GM19468 (cell line): Measurements from ENCODE around the gene ATF3.

Source experiments
- ATAC-seq: cut with Tn5 transposase; IDR thresholded peaks from one replicate; pipeline ENCODE4 v1.9.1; 2021; ENCODE audit warnings: mild to moderate bottlenecking, moderate library complexity, moderate number of reproducible peaks; ENCODE audit not compliant: unreplicated experiment; ENCODE audit errors: extremely low read depth

The ATF3 gene

GRCh38 chr1:212608392-212608958, at the start of gene ATF3:
Gene ATF3, plus strand, starts transcription at chr1:212608761. Its CDS starts 6,261 bp downstream, at chr1:212615022.
- ATAC-seq, result peak; percentile 71

- ATAC-seq, result no peak
These were observed 48.6 kb upstream of the ATF3 start for GRCh38 chr1:212559929-212560328.

- no peak for ATAC-seq
These were observed 47.6 kb upstream of the ATF3 start for GRCh38 chr1:212560933-212561460.

- ATAC-seq, result no peak
These were observed 47.0 kb upstream of the ATF3 start for GRCh38 chr1:212561501-212561931.

GRCh38 chr1:212562771-212563170, 45.8 kb upstream of the ATF3 start:
- ATAC-seq, result no peak

- ATAC-seq, result no peak
These were observed 43.5 kb upstream of the ATF3 start for GRCh38 chr1:212565079-212565478.

DNA sequence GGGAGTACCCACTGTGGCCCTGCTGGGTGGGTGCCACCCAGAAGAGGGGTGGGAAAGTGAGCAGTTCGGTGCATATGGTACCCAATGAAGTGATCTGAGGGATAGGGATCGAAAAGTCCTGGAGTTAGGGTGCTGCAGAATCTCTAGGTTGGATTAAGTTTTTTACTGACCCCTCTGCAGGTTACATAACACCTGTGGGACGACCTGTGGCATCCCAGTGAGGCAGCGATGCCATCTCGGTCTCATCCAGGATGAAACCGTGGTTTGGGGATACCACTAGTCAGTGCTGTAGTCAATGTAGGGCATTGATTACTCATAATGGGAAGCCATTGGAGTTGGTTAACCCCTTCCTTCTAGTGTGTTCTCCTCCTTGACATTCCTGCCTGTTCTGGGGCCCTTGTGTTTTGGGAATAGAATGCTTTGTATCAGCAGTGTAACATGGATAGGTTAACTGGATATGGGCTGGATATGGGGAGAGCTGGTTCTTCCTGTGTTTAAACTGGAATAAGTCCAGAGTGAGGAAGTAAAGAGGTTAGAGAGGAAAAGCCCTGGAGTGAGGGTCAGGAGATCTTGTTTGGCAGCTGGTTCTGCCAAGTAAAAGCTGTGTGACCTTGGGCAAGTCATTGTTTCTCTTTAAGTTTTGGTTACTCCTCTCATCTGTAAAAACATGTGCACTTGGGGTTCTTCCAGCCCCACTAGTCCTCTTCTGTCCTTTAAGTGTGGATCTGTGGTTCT, 42.8 kb upstream of the ATF3 start:
- no peak for ATAC-seq

DNA sequence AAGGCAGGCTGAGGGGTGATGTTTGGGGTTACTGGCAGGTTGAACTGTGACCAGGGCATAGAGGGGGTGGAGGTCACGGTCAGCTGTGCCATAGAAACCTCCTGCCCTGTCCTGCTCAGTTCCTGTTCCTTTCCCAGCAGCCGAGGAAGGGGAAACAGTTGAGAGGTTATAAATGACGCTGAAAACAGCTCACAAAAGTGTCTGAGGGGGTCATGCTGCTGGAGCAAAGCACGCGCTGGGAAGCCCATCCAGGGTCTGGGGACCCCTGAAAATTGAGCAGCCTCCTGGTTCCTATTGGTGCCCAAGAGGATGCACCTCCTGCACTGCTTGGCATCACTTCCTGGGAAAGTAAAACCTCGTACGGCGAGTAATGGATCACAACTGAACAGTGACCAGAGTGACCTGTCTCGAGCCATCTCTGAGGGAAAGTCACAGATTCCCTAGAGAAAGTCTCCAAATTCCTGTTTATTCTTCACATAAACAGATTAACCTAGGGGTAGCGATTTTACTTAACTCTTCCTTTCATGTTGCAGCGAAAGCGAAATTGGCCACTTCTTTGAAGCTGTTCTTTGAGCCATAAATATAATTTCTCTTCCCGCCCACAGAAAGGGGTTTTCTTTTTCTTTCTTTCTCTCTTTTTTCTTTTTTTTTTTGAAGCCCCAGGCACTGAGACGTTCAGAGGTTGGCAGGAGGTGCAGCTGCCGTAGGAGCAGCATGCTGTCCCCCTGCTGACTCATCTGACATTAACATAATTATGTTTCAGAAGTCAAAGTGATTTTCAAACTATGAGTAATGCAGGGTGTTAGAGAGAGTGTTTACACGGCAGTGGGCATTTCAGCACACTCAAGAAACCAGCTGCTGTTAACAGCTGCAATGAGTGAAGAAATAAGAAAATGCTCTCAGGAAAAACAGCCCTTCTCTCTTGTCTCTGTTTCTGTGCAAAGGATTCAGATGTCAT, 41.8 kb upstream of the ATF3 start:
- peak; percentile 91 for ATAC-seq

GRCh38 chr1:212567638-212568037, 40.9 kb upstream of the ATF3 start:
- no peak for ATAC-seq

GRCh38 chr1:212568978-212569537, 39.5 kb upstream of the ATF3 start:
- no peak for ATAC-seq

DNA sequence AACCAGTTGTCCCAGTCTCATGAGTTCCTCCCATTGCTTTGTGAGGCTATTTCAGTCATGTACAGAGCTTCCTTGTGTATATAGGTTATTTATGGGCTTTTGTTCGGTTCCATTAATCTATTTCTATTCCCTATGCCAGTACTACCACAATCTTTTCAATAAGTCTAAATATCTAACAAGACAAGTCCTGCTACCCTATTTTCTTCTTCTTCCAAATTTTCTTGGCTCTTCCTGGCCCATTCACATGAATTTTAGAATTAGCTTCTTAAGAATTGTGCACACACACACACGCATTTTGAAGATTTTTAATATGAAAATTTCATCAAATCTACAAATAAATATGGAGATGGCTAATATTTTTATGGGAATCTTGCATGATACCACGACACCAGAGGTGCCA, 33.8 kb upstream of the ATF3 start:
- no peak for ATAC-seq

- no peak for ATAC-seq
These were observed 33.2 kb upstream of the ATF3 start for GRCh38 chr1:212575333-212575732.

DNA sequence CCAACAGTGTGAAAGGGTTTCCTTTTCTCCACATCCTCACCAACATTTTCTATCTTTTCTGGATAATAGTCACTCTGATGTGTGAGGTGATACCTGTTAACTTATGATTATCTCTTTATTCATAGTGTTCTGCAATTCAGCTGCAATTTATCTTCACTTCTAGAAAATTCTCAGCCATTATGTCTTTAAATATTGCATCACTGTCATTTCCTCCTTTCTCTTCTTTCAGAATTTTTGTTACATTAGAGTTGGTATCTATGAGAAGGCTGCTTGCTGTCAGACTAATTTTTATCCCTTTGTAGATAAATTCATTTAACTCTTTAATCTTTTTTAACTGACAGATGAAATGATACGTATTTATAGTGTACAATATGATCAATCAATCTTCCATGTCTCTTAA, 30.5 kb upstream of the ATF3 start:
- no peak for ATAC-seq

DNA sequence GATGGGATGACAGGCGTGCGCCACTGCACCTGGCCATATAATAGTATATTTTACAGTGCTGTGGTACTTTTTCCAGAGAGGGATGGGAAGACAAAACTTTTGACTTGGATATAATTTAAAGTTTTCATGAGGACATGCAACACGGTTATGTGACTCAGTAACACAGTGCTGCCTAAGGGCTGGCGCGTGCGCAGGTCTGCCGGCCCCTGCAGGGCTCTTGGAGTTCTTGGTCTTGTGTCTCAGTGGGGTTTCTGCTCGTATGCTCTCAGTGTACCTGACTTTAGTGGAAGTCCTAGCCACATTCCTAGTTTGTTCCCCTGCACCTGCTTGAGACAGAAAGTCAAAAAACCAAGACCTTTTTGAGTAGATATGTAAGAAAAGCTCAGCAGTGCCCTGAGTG, 27.5 kb upstream of the ATF3 start:
- no peak for ATAC-seq

- no peak for ATAC-seq
These were observed 26.3 kb upstream of the ATF3 start for GRCh38 chr1:212582291-212582690.

DNA sequence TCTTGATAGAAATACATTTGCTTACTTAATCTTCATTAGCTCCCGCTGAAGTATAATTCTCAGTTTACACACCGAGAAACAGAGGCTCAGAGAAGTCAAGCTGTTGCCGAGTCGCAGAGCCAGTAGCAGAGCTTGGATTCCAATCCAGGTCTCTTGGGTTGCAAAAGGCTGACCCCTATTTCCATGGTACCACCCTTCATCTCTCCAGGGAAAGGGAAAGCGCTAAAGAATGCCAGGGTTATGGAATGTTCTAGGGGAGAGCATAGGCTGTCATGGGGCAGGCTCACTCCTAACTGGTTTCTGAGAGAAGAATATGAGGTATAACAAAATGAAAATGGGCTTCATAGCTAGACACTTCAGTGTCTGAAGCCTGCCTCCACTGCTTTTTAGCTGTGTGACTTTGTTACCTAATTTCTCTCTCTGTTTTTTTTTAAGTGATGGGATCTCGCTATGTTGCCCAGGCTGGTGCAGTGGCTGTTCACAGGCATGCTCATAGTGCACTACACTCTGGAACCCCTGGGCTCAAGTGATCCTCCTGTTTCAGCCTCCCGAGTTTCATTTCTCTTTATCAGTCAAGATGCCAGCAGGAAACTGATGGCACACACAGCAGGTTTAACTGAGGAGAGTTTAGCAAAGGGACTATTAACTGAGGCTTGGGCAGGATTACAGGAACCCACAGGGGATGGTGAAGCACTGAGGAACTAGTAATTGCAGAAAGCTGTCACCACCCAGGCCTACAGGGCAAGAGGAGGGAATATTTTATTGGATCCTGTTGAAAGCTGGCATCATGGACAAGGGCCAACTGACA, 25.5 kb upstream of the ATF3 start:
- no peak for ATAC-seq

DNA sequence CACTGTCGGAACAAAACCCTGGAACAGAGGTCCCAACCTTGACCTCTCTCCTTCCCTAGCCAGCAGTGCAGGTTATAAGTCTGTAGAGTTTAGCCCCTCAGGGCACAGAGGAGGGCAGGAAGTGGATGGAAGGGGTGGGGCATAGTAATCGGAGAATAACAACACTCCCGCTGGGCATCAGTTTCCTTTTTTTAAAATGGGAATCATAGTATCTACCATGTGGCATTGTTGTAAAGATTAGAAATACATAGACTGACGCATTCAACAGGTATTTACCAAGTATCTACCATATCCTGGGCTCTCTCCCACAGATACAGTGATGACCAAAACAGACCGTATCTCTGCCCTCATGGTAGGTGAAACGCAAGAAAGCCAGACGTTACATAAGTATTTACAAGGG, 24.9 kb upstream of the ATF3 start:
- ATAC-seq, result no peak

GRCh38 chr1:212584092-212584886, 24.3 kb upstream of the ATF3 start:
- ATAC-seq, result no peak

DNA sequence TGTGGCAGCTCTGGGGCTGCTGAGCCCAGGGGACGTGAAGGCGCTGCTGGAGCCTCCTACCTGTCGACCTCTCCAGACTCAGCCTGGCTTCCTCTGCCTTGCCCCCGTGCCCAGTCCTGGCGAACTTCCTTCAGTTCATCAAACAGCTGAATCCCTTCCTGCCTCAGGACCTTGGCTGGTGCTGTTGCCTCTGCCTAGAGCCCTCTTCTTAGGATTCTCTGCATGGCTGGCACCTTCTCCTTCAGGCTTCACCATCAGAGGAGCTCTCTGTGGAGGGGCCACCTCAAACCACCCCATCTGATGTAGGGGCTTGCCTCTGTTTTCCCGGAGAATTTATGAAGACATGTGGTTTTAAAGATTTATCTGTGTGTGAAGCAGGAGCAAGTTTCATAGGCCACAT, 23.4 kb upstream of the ATF3 start:
- ATAC-seq, result no peak
